Adrenal gland (tissue), 5 donors: ENCODE data around the gene TMEM61.

Experiments used
- POLR2A ChIP-seq, 2 donors: fragments of 450-650 bp; IDR thresholded peaks; one replicate each; pipeline ENCODE4 v1.6.1; 2017; ENCODE audit warnings: antibody characterized with exemption in 2 of 2, mild to moderate bottlenecking in 2 of 2, moderate library complexity in 1 of 2
- TF ChIP-seq, protein P1 (sequence below), 6 experiments: fragments of 450-650 bp in 4 of 6; fragments of 200-600 bp in 2 of 6; sonication (generic) in 1 of 6; IDR thresholded peaks; 1 replicate in 5 of 6; 2 replicates in 1 of 6; pipeline versions ENCODE4 v1.5.1 to v1.8.0; 2016 to 2021; ENCODE audit warnings: antibody characterized with exemption in 6 of 6, mild to moderate bottlenecking in 2 of 6, moderate library complexity in 1 of 6
- donor health status: DM: no; HTN: no; CAD: no.

DNA sequence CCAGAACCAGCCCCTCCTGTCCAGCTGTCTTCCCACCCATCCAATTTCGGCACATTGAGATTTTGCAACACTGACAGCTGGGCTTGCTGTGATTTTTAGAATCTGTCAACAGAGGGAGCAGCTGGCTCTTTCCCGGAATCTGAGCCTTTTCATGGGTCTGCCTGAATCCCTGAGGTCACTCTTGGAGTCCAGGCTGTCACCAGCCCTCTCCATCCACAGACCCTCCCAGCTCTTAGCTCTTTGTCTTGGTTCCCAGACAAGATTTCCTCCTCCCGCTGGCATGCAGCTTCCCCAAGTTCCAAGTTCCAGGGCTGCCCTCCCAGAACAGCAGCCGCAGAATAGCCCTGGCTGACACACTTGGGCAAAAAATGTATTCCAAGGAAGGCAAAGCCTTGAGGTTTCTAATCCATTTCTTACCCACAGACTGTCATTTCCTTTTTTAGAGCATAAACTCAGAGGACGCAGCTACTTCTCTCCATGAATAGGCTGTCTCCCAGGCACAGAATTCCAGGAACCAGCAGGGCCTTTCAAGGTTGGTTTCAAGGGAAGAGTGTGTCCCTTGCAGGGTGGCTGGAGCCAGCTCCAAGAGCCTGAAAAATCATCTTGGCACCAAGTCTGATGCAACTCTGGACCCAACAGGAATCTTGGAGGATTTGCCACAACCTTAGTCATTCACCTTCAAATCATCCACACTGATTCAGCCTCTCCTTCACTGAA is 7.1 kb upstream of the TMEM61 start:
- TF ChIP-seq, protein P1, sequence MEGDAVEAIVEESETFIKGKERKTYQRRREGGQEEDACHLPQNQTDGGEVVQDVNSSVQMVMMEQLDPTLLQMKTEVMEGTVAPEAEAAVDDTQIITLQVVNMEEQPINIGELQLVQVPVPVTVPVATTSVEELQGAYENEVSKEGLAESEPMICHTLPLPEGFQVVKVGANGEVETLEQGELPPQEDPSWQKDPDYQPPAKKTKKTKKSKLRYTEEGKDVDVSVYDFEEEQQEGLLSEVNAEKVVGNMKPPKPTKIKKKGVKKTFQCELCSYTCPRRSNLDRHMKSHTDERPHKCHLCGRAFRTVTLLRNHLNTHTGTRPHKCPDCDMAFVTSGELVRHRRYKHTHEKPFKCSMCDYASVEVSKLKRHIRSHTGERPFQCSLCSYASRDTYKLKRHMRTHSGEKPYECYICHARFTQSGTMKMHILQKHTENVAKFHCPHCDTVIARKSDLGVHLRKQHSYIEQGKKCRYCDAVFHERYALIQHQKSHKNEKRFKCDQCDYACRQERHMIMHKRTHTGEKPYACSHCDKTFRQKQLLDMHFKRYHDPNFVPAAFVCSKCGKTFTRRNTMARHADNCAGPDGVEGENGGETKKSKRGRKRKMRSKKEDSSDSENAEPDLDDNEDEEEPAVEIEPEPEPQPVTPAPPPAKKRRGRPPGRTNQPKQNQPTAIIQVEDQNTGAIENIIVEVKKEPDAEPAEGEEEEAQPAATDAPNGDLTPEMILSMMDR (IDR thresholded peaks at IDR 0.05): peak in 5 of 6 experiments; percentile 22 to 45 (median 38)
- TF ChIP-seq POLR2A (IDR thresholded peaks at IDR 0.05): no peak
